D721Med (cell line): ENCODE measurements around the gene RNASE1.
"Not testable (repeated sequence)": the region's sequence is repeated elsewhere in the genome, so short reads cannot be mapped to it uniquely, and the experiment has no call there.

Experiments
- DNase-seq: peaks from one replicate; pipeline ENCODE4 v3.0.0; 2011; ENCODE audit warnings: low spot score; ENCODE audit not compliant: insufficient read length
- FAIRE-seq: peaks from 2 replicates; lab custom pipeline; 2011; peaks lifted over from hg19 to GRCh38; lab: Jason Lieb, UNC
- TF ChIP-seq, protein P1 (sequence below): IDR thresholded peaks from 2 replicates; pipeline ENCODE4 v1.5.1; 2012; ENCODE audit warnings: mild to moderate bottlenecking, control low read depth; ENCODE audit not compliant: insufficient read depth; ENCODE audit errors: missing control alignments

The RNASE1 gene

DNA sequence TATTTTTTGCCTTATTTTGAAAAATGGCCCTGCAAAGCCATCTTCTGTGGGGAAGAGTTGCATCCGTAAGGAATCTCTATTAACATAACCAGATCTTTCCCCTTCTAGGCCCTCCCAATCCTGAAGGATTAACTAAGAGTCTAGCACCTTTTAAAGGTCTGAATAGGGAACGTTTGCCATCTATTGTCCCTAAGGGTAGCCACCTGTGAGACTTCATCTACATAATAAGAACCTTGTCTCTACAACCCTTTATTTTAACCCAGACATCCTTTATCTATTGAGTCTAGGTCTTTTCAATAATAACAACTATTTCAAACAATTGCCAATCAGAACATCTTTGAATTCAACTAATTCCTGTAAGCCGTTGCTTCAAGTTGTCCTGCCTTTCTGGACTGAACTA is 30.0 kb downstream of the RNASE1 start:
- FAIRE-seq (no peak), DNase-seq (no peak)
- TF ChIP-seq, protein P1, sequence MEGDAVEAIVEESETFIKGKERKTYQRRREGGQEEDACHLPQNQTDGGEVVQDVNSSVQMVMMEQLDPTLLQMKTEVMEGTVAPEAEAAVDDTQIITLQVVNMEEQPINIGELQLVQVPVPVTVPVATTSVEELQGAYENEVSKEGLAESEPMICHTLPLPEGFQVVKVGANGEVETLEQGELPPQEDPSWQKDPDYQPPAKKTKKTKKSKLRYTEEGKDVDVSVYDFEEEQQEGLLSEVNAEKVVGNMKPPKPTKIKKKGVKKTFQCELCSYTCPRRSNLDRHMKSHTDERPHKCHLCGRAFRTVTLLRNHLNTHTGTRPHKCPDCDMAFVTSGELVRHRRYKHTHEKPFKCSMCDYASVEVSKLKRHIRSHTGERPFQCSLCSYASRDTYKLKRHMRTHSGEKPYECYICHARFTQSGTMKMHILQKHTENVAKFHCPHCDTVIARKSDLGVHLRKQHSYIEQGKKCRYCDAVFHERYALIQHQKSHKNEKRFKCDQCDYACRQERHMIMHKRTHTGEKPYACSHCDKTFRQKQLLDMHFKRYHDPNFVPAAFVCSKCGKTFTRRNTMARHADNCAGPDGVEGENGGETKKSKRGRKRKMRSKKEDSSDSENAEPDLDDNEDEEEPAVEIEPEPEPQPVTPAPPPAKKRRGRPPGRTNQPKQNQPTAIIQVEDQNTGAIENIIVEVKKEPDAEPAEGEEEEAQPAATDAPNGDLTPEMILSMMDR = no peak

DNA sequence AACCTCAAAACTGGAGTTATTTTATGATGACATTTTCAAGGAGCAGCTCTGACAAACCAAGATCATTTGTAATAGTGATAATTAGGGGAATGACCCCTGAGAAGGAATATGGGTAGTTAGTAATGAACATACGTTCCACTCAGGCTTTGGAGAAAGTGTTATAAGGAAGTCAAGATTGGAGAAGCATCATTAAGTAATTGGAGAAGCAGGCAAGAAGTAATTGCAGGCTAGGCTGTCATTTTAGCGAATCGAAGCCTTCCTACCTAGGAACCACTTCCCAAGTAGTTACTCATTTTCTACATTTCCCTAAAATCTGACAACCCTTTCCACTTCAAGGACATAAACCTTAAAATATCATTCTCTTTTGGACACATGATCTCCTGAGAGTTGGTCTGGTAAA is 33.2 kb downstream of the RNASE1 start:
- TF ChIP-seq, protein P1 = no peak
- FAIRE-seq (no peak), DNase-seq (no peak)

DNA sequence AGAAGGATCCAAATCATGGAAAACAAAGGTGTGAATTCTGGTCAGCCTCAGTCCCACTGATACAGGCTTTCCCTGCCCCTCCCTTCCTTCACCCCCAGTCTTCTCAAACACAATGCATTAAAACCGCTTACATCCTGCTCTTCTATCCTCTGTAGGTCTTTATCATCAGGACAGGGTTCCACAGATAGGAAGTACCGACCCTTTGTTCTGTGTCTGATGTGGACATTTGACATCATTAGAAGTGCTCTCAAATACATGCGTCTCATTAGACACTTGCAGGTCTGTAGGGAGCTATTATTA is 34.1 kb downstream of the RNASE1 start:
- TF ChIP-seq, protein P1 = no peak
- DNase-seq (no peak), FAIRE-seq (no peak)

DNA sequence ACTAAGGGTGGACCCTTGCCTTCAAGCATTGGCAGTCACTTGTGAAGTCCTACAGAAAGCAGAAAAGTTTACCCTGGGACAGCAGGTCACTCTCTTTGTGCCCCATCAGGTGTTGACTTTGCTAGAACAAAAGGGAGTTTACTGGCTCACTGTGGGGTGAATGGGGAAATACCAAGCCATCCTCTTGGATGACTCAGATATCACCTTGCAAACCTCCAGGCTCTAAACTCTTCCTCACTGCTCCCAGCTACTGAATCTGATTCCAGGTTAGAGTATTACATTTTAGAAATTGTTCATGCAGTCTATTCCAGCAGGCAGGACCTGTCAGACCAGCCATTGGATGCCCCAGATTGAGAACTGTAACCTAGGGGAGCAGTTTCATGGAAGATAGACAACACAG is 41.7 kb downstream of the RNASE1 start:
- FAIRE-seq (no peak), DNase-seq (no peak)
- TF ChIP-seq, protein P1 = no peak

DNA sequence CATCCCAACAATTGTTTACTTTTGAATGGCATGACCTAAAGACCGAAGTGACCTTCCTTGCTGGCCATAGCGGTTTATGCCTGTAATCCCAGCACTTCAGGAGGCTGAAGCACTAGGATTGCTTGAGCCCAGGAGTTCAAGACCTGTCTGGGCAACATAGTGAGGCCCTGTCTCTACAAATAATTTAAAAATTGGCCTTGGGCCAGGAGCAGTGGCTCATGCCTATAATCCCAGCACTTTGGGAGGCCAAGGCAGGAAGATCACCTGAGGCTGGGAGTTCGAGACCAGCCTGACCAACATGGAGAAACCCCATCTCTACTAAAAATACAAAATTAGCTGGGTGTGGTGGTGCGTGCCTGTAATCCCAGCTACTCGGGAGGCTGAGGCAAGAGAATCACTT is 43.2 kb downstream of the RNASE1 start:
- DNase-seq, FAIRE-seq: not testable (repeated sequence)

DNA sequence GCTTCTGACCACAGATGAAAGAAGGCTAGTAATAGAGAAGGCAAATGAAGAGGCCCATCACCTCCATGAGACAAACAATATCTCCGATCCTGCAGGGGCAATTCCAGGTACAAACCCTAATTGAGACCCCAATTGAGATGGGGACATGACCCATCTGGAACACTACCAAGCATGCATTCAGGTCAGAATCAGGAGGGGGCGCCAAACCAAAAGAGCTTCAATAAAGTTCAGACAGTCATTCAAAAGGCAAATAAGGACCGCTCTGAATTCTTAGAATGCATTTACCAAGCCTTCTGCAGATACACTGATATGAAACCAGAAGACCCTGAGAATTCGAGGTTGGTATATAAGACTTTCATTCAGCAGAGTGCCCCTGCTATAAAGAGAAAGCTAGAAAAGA is 44.7 kb downstream of the RNASE1 start:
- DNase-seq = no peak
- no peak for FAIRE-seq

DNA sequence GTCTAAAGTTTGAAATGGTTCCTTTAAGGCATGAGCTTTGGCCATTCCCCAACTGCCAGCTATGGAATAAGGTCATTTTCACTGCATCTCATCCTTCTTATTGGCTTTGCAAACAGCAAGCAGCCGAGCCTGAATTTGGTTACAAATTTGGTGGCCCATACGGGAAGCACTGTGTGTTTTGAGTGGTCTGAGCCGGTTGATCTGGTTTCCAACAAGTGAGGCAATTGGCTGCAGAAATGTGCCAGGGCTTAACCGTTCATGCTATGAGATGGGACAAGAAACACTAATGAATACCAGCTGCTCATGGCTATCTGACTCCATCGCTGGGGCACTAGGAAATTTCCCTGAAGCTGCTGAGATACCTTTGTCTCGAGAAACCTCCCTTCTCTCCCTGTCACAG is 47.6 kb downstream of the RNASE1 start:
- no peak for FAIRE-seq
- TF ChIP-seq, protein P1 = no peak
- DNase-seq = no peak

More for the DNA sequence above, 44.7 kb downstream of the RNASE1 start:
- TF ChIP-seq, protein P1 = no peak

DNA sequence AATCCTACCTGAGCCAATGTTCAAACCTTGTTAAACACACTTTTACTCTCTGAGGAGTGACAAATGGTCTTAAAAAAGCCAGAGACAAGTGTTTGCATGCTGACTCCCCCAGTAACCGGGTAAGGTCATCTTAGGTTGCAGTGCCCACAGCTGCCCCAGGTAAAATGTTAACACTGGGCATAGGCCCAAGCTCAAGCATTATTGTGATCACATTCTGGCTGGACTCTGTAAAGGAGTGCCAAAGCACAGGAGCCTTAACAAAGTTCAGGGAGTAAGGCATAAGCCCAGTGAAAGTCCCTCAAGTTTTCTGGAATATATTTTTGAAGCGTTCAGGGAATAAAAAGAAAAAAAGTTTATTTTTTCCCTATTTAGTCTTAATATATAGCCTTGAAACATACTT is 48.3 kb downstream of the RNASE1 start:
- DNase-seq (no peak), FAIRE-seq (no peak)
- TF ChIP-seq, protein P1 = no peak
